BLaER1 (cell line): ENCODE data around the gene RNASEH2A.
"Not testable (repeated sequence)": the region's sequence is repeated elsewhere in the genome, so short reads cannot be mapped to it uniquely, and the experiment has no call there.

ENCODE experiments used
- H3K27ac ChIP-seq: shearing (Covaris generic); formaldehyde crosslinking; 2 replicates; pipeline ENCODE4 v1.8.1; 2022
- H3K27me3 ChIP-seq: shearing (Covaris generic); formaldehyde crosslinking; 2 replicates; pipeline ENCODE4 v1.8.1; 2022
- H3K36me3 ChIP-seq: shearing (Covaris generic); formaldehyde crosslinking; 2 replicates; pipeline ENCODE4 v1.8.1; 2022
- H3K4me1 ChIP-seq: shearing (Covaris generic); formaldehyde crosslinking; 2 replicates; pipeline ENCODE4 v1.8.1; 2022
- H3K4me2 ChIP-seq: shearing (Covaris generic); formaldehyde crosslinking; 2 replicates; pipeline ENCODE4 v1.8.1; 2022
- H3K4me3 ChIP-seq: shearing (Covaris generic); formaldehyde crosslinking; 2 replicates; pipeline ENCODE4 v1.8.1; 2022
- H3K9ac ChIP-seq: shearing (Covaris generic); formaldehyde crosslinking; 2 replicates; pipeline ENCODE4 v1.8.1; 2022
- H3K9me3 ChIP-seq: shearing (Covaris generic); formaldehyde crosslinking; 2 replicates; pipeline ENCODE4 v1.8.1; 2022
- H4K20me1 ChIP-seq: shearing (Covaris generic); formaldehyde crosslinking; 2 replicates; pipeline ENCODE4 v1.8.1; 2022
- Cebpa-rat ChIP-seq: shearing (Covaris generic); IDR thresholded peaks from 2 replicates; pipeline ENCODE4 v1.8.1; 2022

RNASEH2A gene

DNA sequence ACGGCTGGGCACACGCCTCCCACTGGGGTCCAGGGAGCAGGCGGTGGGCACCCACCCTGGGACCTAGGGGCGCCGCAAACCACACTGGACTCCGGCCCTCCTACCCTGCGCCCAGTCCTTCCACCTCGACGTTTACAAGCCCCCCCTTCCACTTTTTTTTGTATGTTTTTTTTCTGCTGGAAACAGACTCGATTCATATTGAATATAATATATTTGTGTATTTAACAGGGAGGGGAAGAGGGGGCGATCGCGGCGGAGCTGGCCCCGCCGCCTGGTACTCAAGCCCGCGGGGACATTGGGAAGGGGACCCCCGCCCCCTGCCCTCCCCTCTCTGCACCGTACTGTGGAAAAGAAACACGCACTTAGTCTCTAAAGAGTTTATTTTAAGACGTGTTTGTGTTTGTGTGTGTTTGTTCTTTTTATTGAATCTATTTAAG, 13.5 kb upstream of the RNASEH2A start:
- Histone ChIP-seq H3K27ac (peak overlapping the region; percentile 95), H3K36me3 (peaks cover 12% of the 10 kb centered on the region), H3K9ac (peak overlapping the region; percentile 91), H3K4me1 (peaks cover 53% of the 10 kb centered on the region), H3K9me3 (no peaks in the 10 kb centered on the region), H3K27me3 (no peaks in the 10 kb centered on the region), H4K20me1 (peaks cover 25% of the 10 kb centered on the region), H3K4me3 (peak overlapping the region; percentile 95), H3K4me2 (peak overlapping the region; percentile 98)
- no peak for TF ChIP-seq Cebpa-rat

GRCh38 chr19:12793290-12794195, 12.8 kb upstream of the RNASEH2A start:
- Histone ChIP-seq H3K4me2 (peak overlapping the region; percentile 98), H3K27ac (peak overlapping the region; percentile 95), H3K4me1 (peaks cover 46% of the 10 kb centered on the region), H3K36me3 (peaks cover 19% of the 10 kb centered on the region), H4K20me1 (peaks cover 25% of the 10 kb centered on the region), H3K9me3 (no peaks in the 10 kb centered on the region), H3K4me3 (peak overlapping the region; percentile 95), H3K9ac (peak overlapping the region; percentile 91), H3K27me3 (no peaks in the 10 kb centered on the region)
- TF ChIP-seq Cebpa-rat = no peak

DNA sequence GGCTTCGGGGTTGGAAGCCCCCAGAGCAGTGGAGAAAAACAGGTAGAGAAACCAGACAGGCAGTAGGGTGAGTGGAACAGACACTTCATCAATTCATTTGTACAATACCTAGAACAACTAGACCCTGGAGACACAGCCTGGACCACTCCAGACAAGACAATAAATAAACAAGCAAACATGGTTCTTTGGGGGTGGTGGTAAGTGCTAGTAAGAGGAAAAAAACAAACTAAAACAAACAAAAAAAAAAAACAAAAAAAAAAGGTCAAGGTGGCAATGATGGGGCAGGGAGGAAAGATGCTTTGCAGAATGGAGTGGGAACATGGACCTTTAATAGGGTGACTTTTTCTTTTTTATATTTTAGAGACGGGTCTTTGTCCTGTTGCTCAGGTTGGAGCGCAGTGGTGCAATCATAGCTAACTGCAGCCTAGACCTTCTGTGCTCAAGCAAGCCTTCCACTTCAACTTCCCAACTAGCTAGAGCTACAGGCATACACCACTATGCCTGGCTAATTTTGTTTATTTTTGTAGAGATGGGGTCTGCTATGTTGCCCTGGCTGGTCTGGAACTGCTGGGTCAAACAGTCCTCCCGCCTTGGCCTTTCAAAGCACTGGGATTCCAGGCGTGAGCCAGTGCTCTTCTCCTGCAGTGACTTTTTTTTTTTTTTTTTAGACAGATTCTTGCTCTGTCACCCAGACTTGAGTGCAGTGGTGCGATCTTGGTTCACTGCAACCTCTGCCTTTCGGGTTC, 12.0 kb upstream of the RNASEH2A start:
- peak overlapping the region; percentile 95 for H3K4me3 ChIP-seq
- peak overlapping the region; percentile 91 for H3K9ac ChIP-seq
- H3K27me3 ChIP-seq = no peaks in the 10 kb centered on the region
- H3K27ac ChIP-seq = peak overlapping the region; percentile 95
- H4K20me1 ChIP-seq = peaks cover 25% of the 10 kb centered on the region
- peaks cover 27% of the 10 kb centered on the region for H3K36me3 ChIP-seq
- TF ChIP-seq Cebpa-rat = no peak
- no peaks in the 10 kb centered on the region for H3K9me3 ChIP-seq
- H3K4me2 ChIP-seq = peak overlapping the region; percentile 98
- H3K4me1 ChIP-seq = peaks cover 39% of the 10 kb centered on the region

DNA sequence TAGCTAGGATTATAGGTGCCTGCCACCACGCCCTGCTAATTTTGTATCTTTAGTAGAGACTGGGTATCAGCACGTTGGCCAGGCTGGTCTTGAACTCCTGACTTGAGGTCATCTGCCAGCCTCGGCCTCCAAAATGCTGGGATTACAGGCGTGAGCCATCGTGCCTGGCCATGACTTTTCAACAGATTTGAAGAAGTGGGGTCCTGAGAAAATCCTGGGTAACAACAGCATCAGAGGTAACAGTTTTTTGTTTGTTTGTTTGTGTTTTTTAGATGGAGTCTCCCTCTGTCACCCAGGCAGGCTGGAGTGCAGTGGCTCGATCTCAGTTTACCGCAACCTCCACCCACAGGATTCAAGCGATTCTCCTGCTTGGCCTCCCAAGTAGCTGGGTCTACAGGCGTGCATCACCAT, 11.4 kb upstream of the RNASEH2A start:
- Histone ChIP-seq H3K4me2 (peak overlapping the region; percentile 98), H3K9ac (no peak overlapping the region), H3K9me3 (no peaks in the 10 kb centered on the region), H3K4me3 (no peak overlapping the region), H4K20me1 (peaks cover 28% of the 10 kb centered on the region), H3K27me3 (no peaks in the 10 kb centered on the region), H3K4me1 (peaks cover 43% of the 10 kb centered on the region), H3K36me3 (peaks cover 33% of the 10 kb centered on the region), H3K27ac (no peak overlapping the region)
- TF ChIP-seq Cebpa-rat = no peak

DNA sequence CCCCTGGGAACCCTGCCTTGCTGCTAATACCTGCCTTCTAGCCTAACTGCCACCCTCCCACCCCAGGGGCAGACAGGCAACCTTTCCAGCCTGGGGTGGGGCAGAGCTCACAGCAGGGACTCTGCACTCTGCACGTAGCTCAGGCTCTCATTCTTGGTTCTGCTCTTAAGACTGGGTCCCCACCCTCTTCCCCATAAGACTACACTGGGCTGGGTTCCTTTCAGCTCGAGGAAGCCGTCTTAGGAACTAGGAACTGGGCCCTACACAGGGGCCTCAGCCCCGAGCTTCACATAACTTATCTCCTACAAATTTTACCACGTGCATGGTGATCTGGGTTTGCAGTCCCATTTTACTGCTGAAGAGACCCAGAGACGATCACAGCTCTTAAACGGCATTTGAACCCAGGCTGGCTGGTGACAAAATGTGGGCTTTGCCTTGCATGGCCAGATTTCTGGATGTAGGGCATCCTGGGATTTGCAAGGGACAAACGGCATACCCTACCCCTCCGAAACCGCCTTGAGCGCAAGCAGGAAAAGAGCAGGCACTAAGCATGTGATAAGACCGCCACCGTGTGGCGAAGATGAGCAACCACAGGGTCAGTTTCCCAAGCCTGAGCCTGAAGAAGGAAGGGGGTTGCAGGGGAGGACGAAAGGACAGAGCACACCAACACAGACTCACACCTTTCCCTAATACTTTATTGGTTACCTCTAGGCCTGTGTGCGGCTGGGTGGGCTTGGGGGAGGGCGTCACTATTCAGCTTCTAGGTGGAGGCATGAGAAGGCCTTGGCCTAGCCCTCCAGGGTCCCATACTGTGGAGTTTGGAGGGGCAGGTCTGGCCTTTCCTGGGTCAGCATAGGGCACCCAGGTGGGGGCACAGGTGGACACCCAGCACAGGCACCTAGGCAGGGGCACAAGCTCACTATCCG, 10.0 kb upstream of the RNASEH2A start:
- Histone ChIP-seq H3K9ac (no peak overlapping the region), H3K4me2 (peak overlapping the region; percentile 47), H3K4me1 (peaks cover 39% of the 10 kb centered on the region), H4K20me1 (peaks cover 40% of the 10 kb centered on the region), H3K4me3 (no peak overlapping the region), H3K27ac (no peak overlapping the region), H3K9me3 (no peaks in the 10 kb centered on the region), H3K36me3 (peaks cover 41% of the 10 kb centered on the region), H3K27me3 (no peaks in the 10 kb centered on the region)
- no peak for TF ChIP-seq Cebpa-rat

DNA sequence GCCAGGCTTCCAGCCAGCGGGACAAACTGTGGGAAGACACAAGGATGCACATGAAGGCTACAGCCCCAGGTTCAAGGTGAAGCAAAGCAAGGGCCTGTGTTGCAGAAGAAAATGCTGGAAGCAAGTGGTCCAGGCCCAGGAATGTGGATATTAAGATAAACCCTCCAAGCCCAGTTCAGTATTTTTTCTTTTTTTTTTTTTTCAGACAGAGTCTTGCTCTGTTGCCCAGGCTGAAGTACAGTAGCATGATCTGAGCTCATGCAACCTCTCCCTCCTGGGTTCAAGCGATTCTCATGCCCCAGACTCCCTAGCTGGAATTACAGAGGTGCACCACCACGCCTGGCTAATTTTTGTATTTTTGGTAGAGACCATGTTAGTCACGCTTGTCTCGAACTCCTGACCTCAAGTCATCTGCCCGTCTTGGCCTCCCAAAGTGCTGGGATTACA, 9.2 kb upstream of the RNASEH2A start:
- Histone ChIP-seq H4K20me1 (peaks cover 32% of the 10 kb centered on the region), H3K9me3 (no peaks in the 10 kb centered on the region), H3K4me2 (no peak overlapping the region), H3K36me3 (peaks cover 41% of the 10 kb centered on the region), H3K9ac (no peak overlapping the region), H3K27me3 (no peaks in the 10 kb centered on the region), H3K4me3 (no peak overlapping the region), H3K27ac (no peak overlapping the region), H3K4me1 (peaks cover 42% of the 10 kb centered on the region)
- TF ChIP-seq Cebpa-rat = no peak

DNA sequence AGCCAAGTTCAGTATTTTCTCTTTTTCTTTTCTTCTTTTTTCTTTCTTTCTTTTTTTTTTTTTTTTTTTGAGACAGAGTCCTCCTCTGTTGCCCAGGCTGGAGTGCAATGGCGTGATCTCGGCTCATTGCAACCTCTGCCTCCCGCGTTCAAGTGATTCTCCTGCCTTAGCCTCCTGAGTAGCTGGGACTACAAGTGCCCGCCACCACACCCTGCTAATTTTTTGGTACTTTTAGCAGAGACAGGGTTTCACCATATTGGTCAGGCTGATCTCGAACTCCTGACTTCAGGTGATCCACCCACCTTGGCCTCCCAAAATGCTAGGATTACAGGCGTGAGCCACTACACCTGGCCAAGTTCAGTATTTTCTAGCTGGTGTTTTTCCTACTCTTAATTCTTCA, 8.8 kb upstream of the RNASEH2A start:
- H3K27ac ChIP-seq, H3K9ac ChIP-seq, H3K9me3 ChIP-seq, H3K4me2 ChIP-seq, H3K4me3 ChIP-seq, H3K27me3 ChIP-seq: not testable (repeated sequence)
- H4K20me1 ChIP-seq = peaks cover 28% of the 10 kb centered on the region
- H3K4me1 ChIP-seq = peaks cover 46% of the 10 kb centered on the region
- peaks cover 41% of the 10 kb centered on the region for H3K36me3 ChIP-seq

- H3K27me3 ChIP-seq = no peaks in the 10 kb centered on the region
- no peak overlapping the region for H3K27ac ChIP-seq
- H3K4me2 ChIP-seq = peak overlapping the region; percentile 87
- TF ChIP-seq Cebpa-rat = no peak
- H3K9ac ChIP-seq = peak overlapping the region; percentile 97
- H3K36me3 ChIP-seq = peaks cover 41% of the 10 kb centered on the region
- peak overlapping the region; percentile 90 for H3K4me3 ChIP-seq
- H3K9me3 ChIP-seq = no peaks in the 10 kb centered on the region
- peaks cover 52% of the 10 kb centered on the region for H3K4me1 ChIP-seq
- peaks cover 21% of the 10 kb centered on the region for H4K20me1 ChIP-seq
These were observed 6.5 kb upstream of the RNASEH2A start for GRCh38 chr19:12799742-12800465.

- H3K27ac ChIP-seq = peak overlapping the region; percentile 92; the same call in 1 of the 2 replicates
These were observed 6.0 kb upstream of the RNASEH2A start for GRCh38 chr19:12800466-12800770.

More at GRCh38 chr19:12800466-12800770, 6.0 kb upstream of the RNASEH2A start:
- peaks cover 21% of the 10 kb centered on the region for H4K20me1 ChIP-seq
- H3K9ac ChIP-seq = peak overlapping the region; percentile 97
- no peaks in the 10 kb centered on the region for H3K27me3 ChIP-seq
- H3K4me3 ChIP-seq = peak overlapping the region; percentile 90
- peaks cover 52% of the 10 kb centered on the region for H3K4me1 ChIP-seq
- no peak for TF ChIP-seq Cebpa-rat
- no peaks in the 10 kb centered on the region for H3K9me3 ChIP-seq
- H3K4me2 ChIP-seq = peak overlapping the region; percentile 87
- peaks cover 41% of the 10 kb centered on the region for H3K36me3 ChIP-seq
